Inflammatory macrophage (primary cell): Measurements from ENCODE around the gene ANXA4.
A peak's percentile ranks its signal among the peaks of the same experiment; 100 is the strongest.
"Not testable (repeated sequence)": the region's sequence is repeated elsewhere in the genome, so short reads cannot be mapped to it uniquely, and the experiment has no call there.

ENCODE experiments used
- DNase-seq, 2 donors: peaks; one replicate each; pipeline ENCODE4 v3.0.0-alpha.2; 2020 to 2022

Gene ANXA4

DNA sequence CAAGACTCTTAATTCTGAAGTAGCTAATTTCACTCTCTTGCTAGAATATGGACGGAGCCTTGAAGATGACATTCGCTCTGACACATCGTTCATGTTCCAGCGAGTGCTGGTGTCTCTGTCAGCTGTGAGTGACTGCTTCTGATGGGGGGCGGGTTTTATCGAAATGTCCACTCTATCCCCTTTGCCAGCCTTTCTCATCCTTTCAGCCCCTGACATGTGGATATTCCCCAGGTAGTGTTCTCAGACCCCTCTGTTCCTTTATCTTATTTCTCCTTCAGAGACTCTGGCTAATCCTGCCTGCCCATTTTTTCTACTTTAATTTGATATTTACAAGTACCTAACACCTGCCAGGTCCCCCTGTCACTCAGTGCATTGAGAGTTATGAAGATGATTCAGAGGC, 68.6 kb downstream of the ANXA4 start:
- DNase-seq, result no peak

DNA sequence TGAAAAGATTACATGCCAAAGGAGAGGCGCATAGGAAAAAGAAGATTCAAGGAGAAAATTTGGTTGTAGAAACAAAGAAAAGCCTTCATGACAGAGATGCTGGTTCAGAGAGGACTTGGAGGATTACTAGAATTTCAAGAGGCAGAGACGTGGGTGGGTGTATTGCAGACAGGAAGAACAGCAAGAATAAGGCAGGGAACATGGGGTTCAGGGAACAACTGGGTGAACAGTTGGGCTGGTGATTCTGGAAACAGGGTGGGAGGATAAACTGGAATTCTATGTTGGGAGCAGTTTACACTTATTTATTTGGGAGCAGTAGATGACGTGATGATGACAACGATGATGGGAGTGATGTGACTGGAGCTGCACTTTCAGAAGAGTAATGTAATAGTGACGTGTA, 69.1 kb downstream of the ANXA4 start:
- no peak for DNase-seq

- no peak for DNase-seq
These were observed 69.7 kb downstream of the ANXA4 start for GRCh38 chr2:69811591-69811990.

- DNase-seq, result no peak
These were observed 73.8 kb downstream of the ANXA4 start for GRCh38 chr2:69815717-69816116.

- DNase-seq, result peak; percentile 90 to 94
These were observed 75.1 kb downstream of the ANXA4 start for GRCh38 chr2:69816923-69817542.

DNA sequence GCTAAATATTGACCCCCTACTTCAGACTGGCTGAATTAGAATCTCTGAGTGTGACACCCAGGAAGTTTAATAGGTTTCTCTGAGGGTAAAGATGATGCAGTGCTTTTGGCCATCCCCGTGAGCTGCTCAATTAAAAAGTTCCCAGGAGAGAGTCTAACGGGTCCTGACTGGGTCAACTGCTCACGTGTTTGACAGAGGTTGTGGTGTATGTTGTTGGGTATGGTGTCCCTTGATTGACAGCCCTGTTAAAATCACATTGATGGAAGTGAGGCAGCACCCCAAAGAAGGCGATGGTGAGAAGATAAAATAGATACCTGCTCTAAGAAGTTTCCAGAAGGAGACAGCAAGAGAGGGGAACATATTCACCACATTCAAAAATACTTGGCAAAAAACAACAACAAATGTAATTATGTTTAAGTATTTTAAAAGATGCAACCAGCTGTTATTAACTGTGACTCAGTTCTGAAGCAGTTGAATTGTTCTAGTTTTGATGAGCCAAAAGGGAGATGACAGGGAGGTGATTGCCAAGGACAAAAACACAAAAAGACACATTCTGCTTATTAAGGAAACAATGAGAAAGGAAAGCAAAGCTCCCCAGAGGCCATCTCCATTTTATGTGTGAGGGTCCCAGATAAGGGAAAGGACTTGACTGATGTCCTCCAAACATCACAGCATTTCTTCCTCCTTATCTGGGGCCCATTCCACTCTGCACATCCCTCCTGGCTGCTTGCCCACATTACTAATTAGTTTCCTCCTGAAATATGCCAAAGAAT, 76.0 kb downstream of the ANXA4 start:
- no peak for DNase-seq

DNA sequence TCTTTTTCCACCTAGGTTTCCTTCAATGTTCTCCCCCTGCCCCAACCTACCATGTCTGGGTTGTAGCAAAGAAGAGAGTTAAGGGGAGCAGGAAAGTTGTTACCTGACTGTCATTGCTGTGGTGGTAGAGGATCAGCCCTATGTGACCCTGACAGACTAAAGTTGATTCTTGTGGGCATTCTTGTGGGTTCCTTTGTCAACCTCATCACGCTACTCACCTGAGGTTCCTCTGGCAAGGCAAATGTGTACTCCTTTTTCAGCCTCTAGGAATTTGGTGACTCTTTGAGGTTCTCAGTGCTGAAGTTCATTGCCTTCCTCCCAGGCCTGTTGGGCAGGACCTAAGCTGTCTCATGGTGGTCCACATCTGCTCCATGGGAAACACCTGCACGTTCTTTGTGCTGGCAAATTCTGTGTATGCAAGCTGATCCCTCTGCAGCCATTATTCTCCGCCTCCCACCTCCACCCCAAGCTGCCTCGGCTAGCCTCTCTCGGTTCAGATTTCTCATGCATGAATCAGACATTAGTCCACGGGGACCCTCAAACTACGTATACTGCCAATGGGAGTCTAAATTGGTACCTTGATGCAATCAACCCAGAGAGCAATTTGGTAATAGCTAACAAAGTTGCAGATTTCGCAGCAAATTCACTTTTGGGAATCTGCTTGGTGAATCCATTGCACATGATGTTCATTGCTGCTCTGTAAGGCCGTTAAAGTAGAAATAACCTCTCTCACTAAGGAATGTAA, 86.0 kb downstream of the ANXA4 start:
- DNase-seq, result no peak

DNA sequence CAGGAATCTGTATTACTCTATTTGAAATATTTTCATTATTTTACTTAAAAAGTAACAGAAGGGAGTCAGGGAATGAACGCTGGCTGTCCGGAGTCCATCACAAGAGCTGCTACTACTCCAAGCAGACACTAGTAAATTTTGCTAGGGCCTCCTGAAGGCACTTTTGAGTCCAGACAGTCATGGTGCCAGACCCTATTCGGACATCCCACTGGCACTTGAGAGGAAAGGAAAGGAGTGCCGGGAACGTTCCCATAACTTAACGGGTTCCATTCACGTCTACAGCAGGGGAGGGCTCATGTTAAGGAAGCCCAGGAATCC, 87.0 kb downstream of the ANXA4 start:
- DNase-seq, result no peak

- DNase-seq, result peak; percentile 96 to 98
These were observed 87.5 kb downstream of the ANXA4 start, which contains the start of gene GMCL1 for GRCh38 chr2:69829256-69830044. Gene GMCL1 (plus strand): TSS chr2:69829660. CDS start chr2:69829893, 233 bp downstream.

GRCh38 chr2:69830045-69830905, 88.3 kb downstream of the ANXA4 start:
- peak; percentile 12 to 35 for DNase-seq

DNA sequence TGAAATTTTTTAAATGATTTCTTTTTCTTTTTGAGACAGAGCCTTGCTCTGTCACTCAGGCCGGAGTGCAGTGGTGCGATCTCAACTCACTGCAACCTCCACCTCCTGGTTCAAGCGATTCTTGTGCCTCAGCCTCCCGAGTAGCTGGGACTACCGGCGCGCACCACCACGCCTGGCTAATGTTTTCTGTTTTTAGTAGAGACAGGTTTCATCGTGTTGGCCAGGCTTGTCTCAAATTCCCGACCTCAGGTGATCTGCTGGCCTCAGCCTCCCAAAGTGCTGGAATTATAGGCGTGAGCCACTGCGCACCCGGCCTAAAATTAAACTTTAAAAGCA, 88.9 kb downstream of the ANXA4 start:
- not testable (repeated sequence) for DNase-seq

- no peak for DNase-seq
These were observed 89.5 kb downstream of the ANXA4 start for GRCh38 chr2:69831354-69831905.

GRCh38 chr2:69833752-69834151, 91.8 kb downstream of the ANXA4 start:
- no peak for DNase-seq

DNA sequence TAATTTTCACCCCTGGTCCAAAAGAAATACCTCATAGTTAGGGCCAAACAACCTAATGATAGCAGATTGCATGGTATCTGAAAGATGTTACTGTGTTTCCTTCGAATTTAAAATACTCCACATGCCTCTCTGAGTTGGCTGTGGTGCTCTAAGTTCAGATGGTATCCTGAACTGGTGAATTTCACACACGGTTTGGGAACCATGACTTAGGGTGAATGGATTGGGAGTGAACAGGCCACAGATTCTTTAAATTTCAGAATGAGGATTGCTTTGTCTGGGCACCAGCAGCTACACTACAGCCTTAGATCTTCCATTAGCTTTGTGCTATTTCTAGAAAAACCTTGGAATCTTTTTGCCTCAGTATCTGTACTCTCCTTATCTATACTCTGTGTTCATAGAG, 93.7 kb downstream of the ANXA4 start:
- no peak for DNase-seq

DNA sequence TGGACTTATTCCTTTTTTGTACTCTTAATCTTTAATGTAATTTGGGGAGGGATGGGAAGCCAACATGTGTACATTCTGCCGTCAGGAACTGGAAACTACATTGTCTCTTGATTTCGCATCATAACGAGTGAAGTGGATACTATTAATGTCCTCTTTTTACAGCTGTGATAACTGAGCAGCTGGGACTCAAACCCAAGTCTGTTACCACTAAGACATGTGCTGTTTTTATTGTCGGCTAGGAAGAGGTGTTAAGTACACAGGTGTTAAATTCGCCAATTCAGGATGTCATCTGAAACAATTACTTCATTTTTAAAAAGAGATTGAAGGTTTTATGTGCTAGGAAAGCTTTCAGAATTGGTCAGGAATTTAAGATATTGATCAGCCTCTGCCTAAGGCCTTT, 94.4 kb downstream of the ANXA4 start:
- DNase-seq, result no peak

GRCh38 chr2:69837533-69837932, 95.6 kb downstream of the ANXA4 start:
- DNase-seq, result peak in 1 of 2 donors; percentile 18

DNA sequence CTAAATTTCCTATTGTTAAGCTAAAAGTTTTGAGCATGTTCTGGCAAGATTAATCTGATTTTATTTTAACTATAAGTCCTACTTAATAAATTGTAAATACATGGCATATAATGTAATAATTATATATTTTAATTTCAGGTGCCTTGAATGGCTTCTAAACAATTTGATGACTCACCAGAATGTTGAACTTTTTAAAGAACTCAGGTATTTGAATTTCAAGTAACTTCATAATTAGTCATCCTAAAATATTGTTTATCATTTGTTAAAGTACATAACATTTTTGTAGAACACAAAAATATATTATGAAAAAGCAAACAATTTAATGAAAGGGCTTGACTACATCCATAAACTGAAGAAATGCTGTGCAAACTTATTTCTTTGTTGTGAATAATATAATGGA, 102.1 kb downstream of the ANXA4 start:
- DNase-seq, result no peak

GRCh38 chr2:69844560-69844959, 102.6 kb downstream of the ANXA4 start:
- DNase-seq, result no peak

DNA sequence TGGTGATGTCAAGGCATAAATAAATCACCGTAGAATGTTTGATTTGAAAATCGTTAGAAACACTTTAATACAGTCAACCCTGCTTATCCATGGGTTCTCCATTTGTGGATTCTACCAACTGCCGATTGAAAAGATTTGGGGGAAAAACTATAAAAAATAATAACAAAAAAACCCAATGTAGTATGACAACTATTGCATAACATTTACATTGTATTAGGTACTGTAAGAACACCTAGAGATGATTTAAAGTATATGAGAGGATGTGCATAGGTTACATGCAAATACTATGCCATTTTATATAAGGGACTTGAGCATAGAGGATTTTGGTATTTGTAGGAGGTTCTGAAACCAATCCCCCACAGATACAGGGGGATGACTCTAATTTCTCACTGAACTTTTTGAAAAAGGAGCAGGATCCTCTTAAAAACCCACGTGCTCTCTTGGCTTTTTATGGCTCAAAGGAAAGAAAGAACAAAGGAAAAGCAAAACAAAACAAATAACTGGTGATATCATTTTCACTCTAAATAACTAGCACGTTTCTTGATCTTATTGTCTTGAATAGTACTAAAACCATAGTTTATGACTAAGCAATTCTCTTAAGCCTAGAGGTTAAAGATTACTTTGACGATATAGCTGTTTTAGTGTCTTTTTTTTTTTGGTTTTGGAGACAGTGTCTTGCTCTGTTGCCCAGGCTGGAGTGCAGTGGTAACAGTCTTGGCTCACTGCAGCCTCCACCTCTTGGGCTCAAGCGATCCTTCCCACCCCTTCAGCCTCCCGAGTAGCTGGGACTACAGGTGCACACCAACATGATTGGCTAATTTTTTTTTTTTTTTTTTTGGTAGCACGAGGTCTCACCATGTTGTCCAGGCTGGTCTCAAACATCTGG, 104.5 kb downstream of the ANXA4 start:
- DNase-seq, result no peak

GRCh38 chr2:69847068-69847828, 105.3 kb downstream of the ANXA4 start:
- no peak for DNase-seq
